COLO668 (cell line): ENCODE measurements around the gene ANO1.
"Not testable (repeated sequence)": the region's sequence is repeated elsewhere in the genome, so short reads cannot be mapped to it uniquely, and the experiment has no call there.

Experiments
- DNase-seq: peaks from one replicate; lab custom pipeline; 2025; ENCODE audit not compliant: unreplicated experiment; lab: John Stamatoyannopoulos, UW

ANO1 gene

GRCh38 chr11:70205049-70205725 is 127.1 kb downstream of the ANO1 start:
- no peak for DNase-seq

DNA sequence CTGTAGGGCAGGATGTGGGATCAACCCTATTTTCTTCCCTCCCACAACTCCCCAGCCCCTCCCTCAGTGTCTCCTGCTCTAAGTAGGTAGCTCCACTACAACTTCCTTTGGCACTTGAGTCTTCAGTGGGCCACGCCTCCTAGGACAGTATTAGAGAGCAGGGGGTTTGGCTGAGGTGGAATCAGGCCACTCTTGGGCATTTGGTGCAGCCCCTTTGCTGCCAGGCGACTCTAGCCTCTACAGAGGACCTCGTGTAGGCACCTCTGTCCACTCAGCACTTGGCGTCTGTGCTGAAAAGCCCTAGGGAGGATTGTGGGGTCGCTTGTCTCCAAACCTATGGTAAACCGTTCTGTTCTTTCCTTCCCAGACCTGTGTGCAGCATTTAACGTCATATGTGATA is 127.6 kb downstream of the ANO1 start:
- DNase-seq, result no peak

DNA sequence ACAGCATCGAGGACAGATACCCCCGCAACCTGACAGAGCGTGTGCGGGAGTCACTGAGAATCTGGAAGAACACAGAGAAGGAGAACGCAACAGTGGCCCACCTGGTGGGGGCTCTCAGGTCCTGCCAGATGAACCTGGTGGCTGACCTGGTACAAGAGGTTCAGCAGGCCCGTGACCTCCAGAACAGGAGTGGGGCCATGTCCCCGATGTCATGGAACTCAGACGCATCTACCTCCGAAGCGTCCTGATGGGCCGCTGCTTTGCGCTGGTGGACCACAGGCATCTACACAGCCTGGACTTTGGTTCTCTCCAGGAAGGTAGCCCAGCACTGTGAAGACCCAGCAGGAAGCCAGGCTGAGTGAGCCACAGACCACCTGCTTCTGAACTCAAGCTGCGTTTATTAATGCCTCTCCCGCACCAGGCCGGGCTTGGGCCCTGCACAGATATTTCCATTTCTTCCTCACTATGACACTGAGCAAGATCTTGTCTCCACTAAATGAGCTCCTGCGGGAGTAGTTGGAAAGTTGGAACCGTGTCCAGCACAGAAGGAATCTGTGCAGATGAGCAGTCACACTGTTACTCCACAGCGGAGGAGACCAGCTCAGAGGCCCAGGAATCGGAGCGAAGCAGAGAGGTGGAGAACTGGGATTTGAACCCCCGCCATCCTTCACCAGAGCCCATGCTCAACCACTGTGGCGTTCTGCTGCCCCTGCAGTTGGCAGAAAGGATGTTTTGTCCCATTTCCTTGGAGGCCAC is 128.3 kb downstream of the ANO1 start:
- no peak for DNase-seq

- DNase-seq, result no peak
These were observed 128.9 kb downstream of the ANO1 start for GRCh38 chr11:70206982-70207376.

- DNase-seq, result no peak
These were observed 129.5 kb downstream of the ANO1 start for GRCh38 chr11:70207531-70208131.

- DNase-seq, result no peak
These were observed 131.3 kb downstream of the ANO1 start for GRCh38 chr11:70209391-70209912.

DNA sequence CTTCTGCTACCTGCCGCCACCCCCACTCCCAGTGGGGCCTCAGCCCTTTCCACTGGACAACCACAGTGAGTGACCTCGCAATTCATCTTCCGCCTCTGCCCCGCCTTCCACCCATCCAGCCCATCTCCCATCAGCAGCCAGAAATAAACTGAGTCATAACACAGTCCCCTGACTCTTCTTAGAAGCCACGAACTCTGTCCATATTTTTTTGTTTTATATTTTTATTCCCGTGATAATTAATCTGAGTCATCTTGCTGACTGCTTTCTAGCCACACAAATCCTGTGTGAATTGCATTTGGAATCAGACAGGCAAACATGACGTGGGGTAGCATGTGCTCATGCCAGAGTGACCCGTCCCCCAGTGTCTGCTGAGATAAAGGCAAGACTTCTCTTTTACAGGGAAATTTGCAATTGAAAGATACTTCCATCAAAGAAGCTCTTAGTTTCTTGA is 132.0 kb downstream of the ANO1 start:
- no peak for DNase-seq

- DNase-seq, result no peak
These were observed 132.4 kb downstream of the ANO1 start for GRCh38 chr11:70210530-70210929.

DNA sequence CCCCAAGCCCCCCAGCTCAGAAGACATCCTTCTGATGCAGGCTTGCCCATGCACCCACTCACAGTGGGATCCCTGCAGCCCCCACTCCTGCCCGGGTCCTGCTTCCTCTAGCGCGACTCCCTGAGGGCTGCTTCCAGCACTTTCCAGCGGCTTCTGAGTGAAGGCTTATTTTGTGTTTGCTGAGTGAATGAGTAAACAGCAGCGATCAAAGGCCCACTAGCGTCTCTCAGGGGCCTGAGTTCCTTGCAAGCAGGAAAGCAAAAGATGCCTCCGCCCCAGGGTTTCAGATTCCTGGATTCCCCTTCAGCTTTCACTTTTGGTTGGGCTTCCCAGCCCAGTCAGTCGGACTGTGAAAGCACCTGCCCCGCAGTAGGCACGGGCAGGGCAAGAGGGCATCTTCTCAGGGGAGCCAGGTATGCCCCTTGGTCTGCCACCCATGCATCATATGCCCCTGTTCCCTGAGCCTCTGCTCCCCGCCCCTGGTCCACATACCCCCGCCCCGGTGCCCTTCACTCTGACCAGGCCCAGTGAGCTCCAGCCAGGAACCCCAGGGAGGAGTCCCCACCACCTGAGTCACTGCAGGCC is 134.2 kb downstream of the ANO1 start:
- DNase-seq, result no peak

GRCh38 chr11:70217388-70217787 is 139.3 kb downstream of the ANO1 start:
- not testable (repeated sequence) for DNase-seq

- not testable (repeated sequence) for DNase-seq
These were observed 140.0 kb downstream of the ANO1 start for GRCh38 chr11:70218076-70218475.

GRCh38 chr11:70220136-70220535 is 142.0 kb downstream of the ANO1 start:
- DNase-seq, result no peak

GRCh38 chr11:70220920-70221319 is 142.8 kb downstream of the ANO1 start:
- no peak for DNase-seq

DNA sequence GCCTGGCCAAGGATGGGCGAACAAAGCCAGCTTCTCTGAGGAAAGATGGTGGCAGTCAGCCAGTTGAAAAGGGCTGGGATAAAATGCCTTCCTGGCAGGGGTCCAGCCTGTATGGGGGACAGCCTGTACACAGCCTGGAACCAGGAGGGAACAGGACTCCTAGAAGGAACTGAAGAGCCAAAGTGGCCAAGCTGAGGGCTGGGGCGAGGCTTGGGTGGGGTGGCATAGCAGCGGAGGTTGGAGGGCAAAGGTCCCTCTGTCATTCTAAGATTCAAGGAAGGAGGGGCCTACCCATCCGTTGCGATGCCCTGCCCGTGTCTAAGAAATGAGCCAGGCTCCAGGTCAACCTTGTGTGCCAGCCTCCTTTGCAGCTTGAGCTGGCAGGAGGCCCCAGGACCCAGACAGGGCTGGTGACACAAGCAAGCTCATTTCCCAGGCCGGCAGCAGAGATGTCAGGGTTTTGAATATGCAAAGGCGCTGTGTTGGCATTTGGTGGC is 147.6 kb downstream of the ANO1 start:
- DNase-seq, result no peak

DNA sequence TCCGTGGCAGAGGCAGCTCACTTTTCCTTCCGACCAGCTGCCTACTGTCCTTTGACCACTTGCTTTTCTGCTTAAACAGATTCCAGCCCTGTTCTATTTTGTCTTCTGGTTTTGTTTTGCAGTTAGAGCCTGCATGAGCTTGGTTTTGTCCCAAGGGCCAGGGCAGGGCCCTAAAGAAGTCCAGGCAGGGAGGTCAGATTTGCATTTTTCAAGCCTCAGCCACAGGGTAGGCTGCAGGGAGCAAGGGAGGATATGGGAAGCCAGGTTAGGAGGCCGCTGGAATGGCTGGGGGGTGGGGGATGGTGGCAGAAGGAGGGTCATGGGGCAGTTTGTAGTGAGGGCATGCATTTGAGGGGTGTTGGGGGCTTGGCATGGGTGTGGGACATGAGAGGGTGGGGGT is 148.1 kb downstream of the ANO1 start:
- no peak for DNase-seq

GRCh38 chr11:70226967-70227366 is 148.8 kb downstream of the ANO1 start:
- DNase-seq, result no peak

DNA sequence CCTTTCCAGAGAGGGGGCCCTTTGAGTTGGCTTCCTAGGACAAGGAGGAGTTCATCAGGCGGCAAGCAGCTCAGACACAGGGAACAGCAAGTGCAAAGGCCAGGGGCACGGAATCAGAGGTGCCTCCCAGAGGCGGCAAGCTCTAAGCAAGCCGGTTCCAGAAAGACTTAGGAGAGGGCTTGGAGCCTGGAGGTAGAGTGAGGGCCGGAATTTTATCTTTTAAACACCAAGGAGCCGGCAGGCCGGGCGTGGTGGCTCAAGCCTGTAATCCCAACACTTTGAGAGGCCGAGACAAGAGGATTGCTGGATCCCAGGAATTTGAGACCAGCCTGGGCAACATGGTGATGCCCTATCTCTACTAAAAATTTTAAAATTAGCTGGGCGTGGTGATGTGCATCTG is 151.6 kb downstream of the ANO1 start:
- DNase-seq, result no peak

DNA sequence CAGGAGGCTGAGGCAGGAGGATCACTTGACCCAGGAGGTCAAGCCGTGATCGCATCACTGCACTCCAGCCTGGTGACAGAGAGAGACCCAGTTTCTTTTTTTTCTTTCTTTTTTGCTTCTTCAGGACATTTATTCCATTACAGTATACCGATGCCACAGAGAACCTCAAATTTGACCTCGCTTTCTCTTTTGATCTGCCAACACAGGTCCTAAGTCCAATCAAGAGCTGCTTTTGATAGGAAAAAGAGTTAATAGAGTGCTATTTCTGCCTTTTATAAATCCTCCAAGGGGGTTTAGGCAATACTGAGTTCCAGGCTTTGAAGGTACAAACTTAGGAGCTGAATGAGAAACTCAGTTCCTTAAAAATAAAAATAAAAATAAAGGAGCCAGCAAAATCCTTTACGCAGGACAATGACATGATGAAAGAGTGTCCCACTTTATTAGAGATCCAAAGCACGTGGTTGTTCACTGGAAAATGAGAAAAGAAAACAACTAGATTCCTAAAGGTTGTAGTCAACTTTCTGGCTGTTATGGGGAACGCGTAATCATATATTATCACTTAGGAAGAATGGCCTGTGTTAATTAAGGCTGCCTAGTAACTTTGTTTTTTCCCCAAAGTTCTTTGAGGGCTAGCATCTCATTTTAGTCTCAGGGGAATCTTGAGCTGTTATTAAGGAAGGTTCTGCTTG is 152.2 kb downstream of the ANO1 start:
- no peak for DNase-seq

DNA sequence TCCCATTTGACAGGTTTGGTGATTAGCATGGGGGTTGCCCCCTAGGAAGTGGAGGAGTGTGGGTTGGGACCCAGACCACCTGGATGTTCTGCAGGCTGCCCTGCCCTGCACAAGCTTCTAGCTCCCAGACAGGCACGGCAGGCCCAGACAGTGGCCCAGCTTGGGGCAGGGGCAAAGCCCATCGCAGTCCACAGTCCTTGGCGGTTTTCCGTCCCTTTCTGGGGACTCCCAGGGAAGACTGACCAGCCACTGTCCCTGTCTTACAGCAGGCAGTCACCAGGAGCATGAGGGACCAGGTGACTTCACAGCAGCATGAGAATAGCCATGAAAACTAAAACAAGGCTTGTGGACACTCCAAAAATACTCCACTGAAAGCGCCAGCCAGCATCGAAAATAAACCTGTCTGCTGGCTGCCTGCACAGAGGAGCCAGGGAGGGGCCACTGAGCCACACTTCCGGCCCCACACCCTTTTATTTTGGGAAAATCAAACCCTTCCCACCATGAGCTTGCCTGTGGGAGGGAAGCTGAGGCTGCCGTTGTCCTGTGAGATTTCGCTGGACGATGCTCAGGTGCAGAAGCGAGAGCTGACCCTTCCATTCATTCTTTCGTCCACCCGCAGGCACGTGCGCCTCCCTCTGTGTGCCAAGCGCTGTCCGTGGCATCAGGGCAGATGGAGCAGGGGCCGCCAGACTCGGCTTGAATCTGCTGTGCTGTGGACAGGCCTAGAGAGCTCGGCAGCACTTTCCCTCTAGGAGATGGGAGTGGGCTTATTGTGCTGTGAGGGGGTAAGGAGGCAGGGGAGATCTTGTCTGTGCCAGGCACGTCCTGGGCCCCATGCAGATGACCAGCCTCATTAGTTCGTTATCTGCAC is 153.0 kb downstream of the ANO1 start:
- DNase-seq, result no peak

DNA sequence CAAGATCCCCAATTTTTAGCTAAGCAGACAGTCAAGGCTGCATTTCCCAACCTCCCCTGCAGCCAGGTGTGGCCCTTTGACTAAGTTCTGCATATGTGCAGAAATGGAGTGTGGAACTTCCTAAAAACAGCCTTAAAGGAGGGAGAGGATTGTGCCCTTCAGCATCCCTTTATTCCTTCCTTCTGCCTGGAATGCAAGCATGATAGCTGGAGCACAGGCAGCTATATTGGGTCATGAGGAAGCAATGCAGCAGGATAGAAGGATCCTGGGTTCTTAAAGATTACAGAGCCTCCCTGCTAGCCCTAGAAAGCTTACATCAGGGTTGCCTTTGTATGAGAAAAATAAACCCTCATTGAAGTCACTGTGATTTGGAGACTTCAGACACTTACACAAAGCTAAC is 154.9 kb downstream of the ANO1 start:
- no peak for DNase-seq
